Calu3 (cell line): Measurements from ENCODE around the gene TANC1. TPM values are rescaled to one million over a fixed set of nuclear protein-coding genes. Genes with fewer than 3 reads are reported as not detected.
A peak's percentile ranks its signal among the peaks of the same experiment; 100 is the strongest.

Experiments
- BruUV-seq: library from RNA; stranded (reverse); fragments of 400-500 nt; replicated peaks from 2 replicates; lab custom pipeline; 2021; lab: Mats Ljungman, UMichigan
- CTCF ChIA-PET: fragments of 300-600 bp; sonication (Branson Sonifier 250); formaldehyde crosslinking; loops from one replicate; lab custom pipeline; 2022; ENCODE audit warnings: antibody characterized with exemption; lab: Charles Lee
- DNase-seq: peaks from one replicate; pipeline ENCODE4 v3.0.0; 2022
- H3K27ac Mint-ChIP-seq: one replicate; pipeline ENCODE4 v1.8.0; 2022; ENCODE audit warnings: mixed read lengths; ENCODE audit not compliant: unreplicated experiment
- H3K27me3 Mint-ChIP-seq: one replicate; pipeline ENCODE4 v1.8.0; 2022; ENCODE audit warnings: mixed read lengths; ENCODE audit not compliant: unreplicated experiment
- H3K36me3 Mint-ChIP-seq: one replicate; pipeline ENCODE4 v1.8.0; 2022; ENCODE audit warnings: mild to moderate bottlenecking, moderate library complexity, mixed read lengths; ENCODE audit not compliant: insufficient read depth, unreplicated experiment
- H3K4me1 Mint-ChIP-seq: one replicate; pipeline ENCODE4 v1.8.0; 2022; ENCODE audit warnings: mild to moderate bottlenecking, low read depth, mixed read lengths; ENCODE audit not compliant: unreplicated experiment
- H3K4me3 Mint-ChIP-seq: one replicate; pipeline ENCODE4 v1.8.0; 2022; ENCODE audit warnings: mild to moderate bottlenecking, low read depth, moderate library complexity, mixed read lengths; ENCODE audit not compliant: unreplicated experiment
- H3K9me3 Mint-ChIP-seq: one replicate; pipeline ENCODE4 v1.8.0; 2022; ENCODE audit warnings: low read depth, mixed read lengths; ENCODE audit not compliant: unreplicated experiment
- intact Hi-C: fragments of 100-400 bp; cut with micrococcal nuclease; formaldehyde crosslinking; loops from one replicate; pipeline ENCODE4 v1.10.0; 2022; ENCODE audit not compliant: unreplicated experiment
- total RNA-seq: library from RNA; stranded (reverse); gene quantifications from 2 replicates; pipeline ENCODE4 v1.2.3, GENCODE V29; 2022
- TF ChIP-seq, protein P1 (sequence below): fragments of 200-600 bp; IDR thresholded peaks from one replicate; pipeline ENCODE4 v1.8.0; 2022; ENCODE audit warnings: antibody characterized with exemption; ENCODE audit not compliant: unreplicated experiment

Gene TANC1
- total RNA-seq, 1 experiment from 2014 or later = 41.2 TPM

DNA sequence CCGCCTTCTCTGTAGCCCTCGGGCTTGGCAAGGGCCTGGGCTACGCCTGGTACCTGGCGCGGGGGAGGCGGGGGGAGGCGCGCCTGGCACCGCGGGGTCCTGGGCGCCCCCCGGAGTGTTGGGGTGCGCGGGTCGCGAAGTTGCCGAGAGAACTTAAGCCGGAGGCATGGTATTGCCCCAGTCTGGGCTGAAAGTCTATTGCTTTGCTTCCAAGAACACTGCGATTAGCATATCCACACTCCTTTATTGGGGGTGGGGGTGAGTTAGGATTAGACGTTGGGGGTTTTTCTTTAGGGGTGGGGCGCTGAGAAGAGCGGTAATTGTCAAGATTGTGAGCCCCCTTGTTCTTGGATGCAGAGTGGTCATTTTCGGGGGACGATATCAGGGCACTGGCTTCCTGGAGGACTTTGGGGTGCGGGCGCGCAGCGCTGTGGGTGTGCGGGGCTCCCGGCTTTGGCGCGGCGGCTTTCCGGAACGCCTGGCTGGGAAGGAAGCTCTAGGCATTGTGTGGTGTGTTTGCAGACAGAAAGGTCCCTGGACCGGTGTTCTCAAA lies 798 bp downstream of the TANC1 start:
- Mint-ChIP-seq H3K27ac (peak overlapping the region; percentile 88), H3K4me1 (peaks cover 42% of the 10 kb centered on the region), H3K27me3 (no peaks in the 10 kb centered on the region)

DNA sequence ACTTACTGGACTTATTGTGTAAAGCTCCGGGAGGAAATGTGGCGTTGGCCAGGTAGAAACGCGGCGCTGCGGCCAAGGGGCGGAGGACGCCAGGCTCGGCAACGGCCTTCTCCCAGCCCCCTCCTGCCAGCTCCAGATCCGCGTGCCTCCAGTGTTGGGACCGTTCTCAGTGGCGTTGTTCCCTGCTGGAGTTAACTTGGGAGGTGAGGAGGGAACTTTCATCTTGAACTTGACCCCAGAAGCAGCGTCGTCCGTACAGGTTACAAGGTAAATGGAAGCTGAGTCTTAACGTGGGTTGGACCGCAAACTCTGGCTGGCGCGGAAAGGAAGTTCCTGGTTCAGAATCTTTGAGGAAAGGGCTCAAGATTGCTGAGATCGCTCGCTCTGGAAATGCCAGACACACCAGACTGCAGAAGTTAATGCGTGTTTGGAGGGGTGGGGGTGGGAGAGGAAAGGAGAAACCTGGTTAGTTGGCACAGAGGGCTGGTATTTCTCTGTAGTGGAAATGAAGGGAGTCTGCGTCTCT lies 1.3 kb downstream of the TANC1 start:
- H3K4me3 Mint-ChIP-seq = peak overlapping the region; percentile 99
- no peaks in the 10 kb centered on the region for H3K9me3 Mint-ChIP-seq
- intact Hi-C loops = loop anchor here (2.0 to 10.0 kb wide), 4 partner anchors 41 to 125 kb away; no protein-coding TSS in a partner anchor
- CTCF ChIA-PET = interaction anchor here (0.9 to 1.8 kb wide), 3 partner anchors 33 to 149 kb away, joined by 4 to 5 read pairs (median 5); no protein-coding TSS in a partner anchor
- BruUV-seq = no TSS peak
- no peaks in the 10 kb centered on the region for H3K27me3 Mint-ChIP-seq
- peak overlapping the region; percentile 88 for H3K27ac Mint-ChIP-seq
- TF ChIP-seq, protein P1, sequence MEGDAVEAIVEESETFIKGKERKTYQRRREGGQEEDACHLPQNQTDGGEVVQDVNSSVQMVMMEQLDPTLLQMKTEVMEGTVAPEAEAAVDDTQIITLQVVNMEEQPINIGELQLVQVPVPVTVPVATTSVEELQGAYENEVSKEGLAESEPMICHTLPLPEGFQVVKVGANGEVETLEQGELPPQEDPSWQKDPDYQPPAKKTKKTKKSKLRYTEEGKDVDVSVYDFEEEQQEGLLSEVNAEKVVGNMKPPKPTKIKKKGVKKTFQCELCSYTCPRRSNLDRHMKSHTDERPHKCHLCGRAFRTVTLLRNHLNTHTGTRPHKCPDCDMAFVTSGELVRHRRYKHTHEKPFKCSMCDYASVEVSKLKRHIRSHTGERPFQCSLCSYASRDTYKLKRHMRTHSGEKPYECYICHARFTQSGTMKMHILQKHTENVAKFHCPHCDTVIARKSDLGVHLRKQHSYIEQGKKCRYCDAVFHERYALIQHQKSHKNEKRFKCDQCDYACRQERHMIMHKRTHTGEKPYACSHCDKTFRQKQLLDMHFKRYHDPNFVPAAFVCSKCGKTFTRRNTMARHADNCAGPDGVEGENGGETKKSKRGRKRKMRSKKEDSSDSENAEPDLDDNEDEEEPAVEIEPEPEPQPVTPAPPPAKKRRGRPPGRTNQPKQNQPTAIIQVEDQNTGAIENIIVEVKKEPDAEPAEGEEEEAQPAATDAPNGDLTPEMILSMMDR = no peak
- H3K36me3 Mint-ChIP-seq = peaks cover 43% of the 10 kb centered on the region
- H3K4me1 Mint-ChIP-seq = peaks cover 43% of the 10 kb centered on the region
- DNase-seq = peak; percentile 50

More for the DNA sequence above, 798 bp downstream of the TANC1 start:
- DNase-seq = no peak
- Mint-ChIP-seq H3K9me3 (no peaks in the 10 kb centered on the region), H3K36me3 (peaks cover 43% of the 10 kb centered on the region), H3K4me3 (peak overlapping the region; percentile 99)
- CTCF ChIA-PET = interaction anchor here (0.9 to 1.8 kb wide), 3 partner anchors 32 to 149 kb away, joined by 4 to 5 read pairs (median 5); no protein-coding TSS in a partner anchor
- TF ChIP-seq, protein P1 = no peak
- intact Hi-C loops = no loop called here
- TSS peak; percentile 65 for BruUV-seq

DNA sequence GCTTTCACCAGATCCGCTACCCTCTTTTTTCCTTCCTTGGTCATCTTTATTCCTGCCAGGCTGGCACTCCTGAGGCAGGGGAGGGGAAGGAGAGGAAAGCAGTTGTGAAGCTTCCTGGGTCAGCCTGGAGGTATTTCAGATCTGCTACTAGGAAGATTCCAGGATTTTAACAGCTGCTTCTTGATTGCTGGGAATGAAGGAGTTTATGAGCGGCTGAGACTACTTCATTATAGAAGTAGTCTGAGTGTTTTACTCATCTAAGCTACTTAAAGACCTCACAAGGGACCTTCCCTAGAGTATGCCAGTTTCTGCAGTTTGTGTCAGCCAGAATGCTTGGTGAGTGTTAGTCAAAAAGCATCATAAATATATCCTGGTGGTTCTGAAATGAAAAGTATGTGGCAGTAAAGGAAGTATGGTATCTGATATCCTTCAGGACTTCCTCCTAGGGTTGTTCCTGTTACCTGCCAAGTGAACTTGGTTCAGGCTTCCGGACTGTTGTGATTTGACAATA lies 1.9 kb downstream of the TANC1 start:
- Mint-ChIP-seq H3K9me3 (no peaks in the 10 kb centered on the region), H3K27ac (peak overlapping the region; percentile 88), H3K36me3 (peaks cover 43% of the 10 kb centered on the region), H3K27me3 (no peaks in the 10 kb centered on the region), H3K4me3 (peak overlapping the region; percentile 99), H3K4me1 (peaks cover 43% of the 10 kb centered on the region)
- intact Hi-C loops = loop anchor here (2.0 to 10.0 kb wide), 4 partner anchors 41 to 125 kb away; no protein-coding TSS in a partner anchor
- no TSS peak for BruUV-seq
- TF ChIP-seq, protein P1 = no peak
- CTCF ChIA-PET = interaction anchor here (0.9 to 1.8 kb wide), 3 partner anchors 33 to 148 kb away, joined by 4 to 5 read pairs (median 5); no protein-coding TSS in a partner anchor
- no peak for DNase-seq

DNA sequence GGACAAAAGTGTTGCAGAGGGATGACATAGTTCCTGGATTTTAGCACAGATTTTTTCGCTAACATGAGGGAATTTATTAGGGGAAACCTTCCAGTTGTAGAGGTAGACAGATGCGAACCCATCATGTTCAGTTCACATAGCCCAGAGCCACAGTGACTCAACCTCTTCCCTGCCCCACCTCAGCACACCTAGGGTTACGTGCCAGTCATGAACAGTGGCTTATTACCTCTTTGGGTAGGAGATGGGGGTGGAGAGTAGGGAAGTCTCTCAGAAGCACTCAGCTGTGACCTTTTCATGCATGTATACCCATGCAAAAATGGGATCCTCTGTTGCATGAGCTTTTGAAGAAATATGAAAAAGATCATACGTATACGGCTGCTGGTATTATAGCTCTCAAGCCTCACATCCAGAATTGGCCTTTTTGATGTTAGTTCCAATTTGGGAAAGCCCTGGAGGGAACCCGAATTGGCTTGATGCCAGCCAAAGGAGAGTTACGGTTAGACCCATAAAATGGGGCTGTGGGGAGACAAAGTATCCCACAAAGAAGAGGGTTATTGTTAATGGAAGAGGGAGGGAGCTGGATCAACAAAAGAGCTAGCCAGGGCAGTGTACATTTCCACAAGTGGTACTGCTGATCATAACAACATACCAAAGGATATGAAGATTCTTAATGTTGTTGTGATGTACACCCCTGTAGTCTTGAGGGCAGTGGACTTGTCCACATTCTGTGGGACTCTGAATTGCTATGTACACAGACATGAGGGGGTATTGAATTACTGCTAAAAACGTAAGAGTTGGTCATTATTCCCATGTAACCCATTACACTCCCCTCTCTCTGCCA lies 4.9 kb downstream of the TANC1 start:
- peak; percentile 28 for DNase-seq
- peaks cover 34% of the 10 kb centered on the region for H3K36me3 Mint-ChIP-seq
- CTCF ChIA-PET = interaction anchor here (0.6 to 1.0 kb wide), 2 partner anchors 12 to 145 kb away, joined by 3 read pairs; no protein-coding TSS in a partner anchor
- peak overlapping the region; percentile 40 for H3K4me3 Mint-ChIP-seq
- intact Hi-C loops = loop anchor here (5.0 to 10.0 kb wide), 3 partner anchors 54 to 121 kb away; no protein-coding TSS in a partner anchor
- H3K27ac Mint-ChIP-seq = peak overlapping the region; percentile 80
- H3K9me3 Mint-ChIP-seq = no peaks in the 10 kb centered on the region
- TF ChIP-seq, protein P1 = no peak
- peaks cover 43% of the 10 kb centered on the region for H3K4me1 Mint-ChIP-seq
- BruUV-seq = no TSS peak
- H3K27me3 Mint-ChIP-seq = no peaks in the 10 kb centered on the region
